Mesenchymal stem cell (in vitro differentiated cells and primary cell): ENCODE measurements around the gene UHMK1.

Experiments used
- DNase-seq: peaks from one replicate; pipeline ENCODE4 v3.0.0-alpha.2; 2013
- H2AFZ ChIP-seq: one replicate; pipeline ENCODE4 v1.6.1; 2013; ENCODE audit warnings: low read depth, mild to moderate bottlenecking, control low read depth, inconsistent platforms, low read length, moderate library complexity
- H2AK5ac ChIP-seq: 2 replicates; pipeline ENCODE4 v1.6.1; 2013; ENCODE audit warnings: low read length, moderate library complexity, mild to moderate bottlenecking, inconsistent platforms; ENCODE audit not compliant: severe bottlenecking
- H2BK120ac ChIP-seq: one replicate; pipeline ENCODE4 v1.6.1; 2013; ENCODE audit warnings: low read depth, mild to moderate bottlenecking, inconsistent platforms, low read length, moderate library complexity
- H2BK12ac ChIP-seq, 2 experiments: one replicate each; pipeline ENCODE4 v1.6.1; 2013; ENCODE audit warnings: inconsistent platforms in 2 of 2, low read length in 2 of 2, mild to moderate bottlenecking in 2 of 2, moderate library complexity in 2 of 2, control low read depth in 1 of 2
- H2BK15ac ChIP-seq: one replicate; pipeline ENCODE4 v1.6.1; 2013; ENCODE audit warnings: mild to moderate bottlenecking, low read depth, inconsistent platforms; ENCODE audit not compliant: poor library complexity, severe bottlenecking
- H2BK5ac ChIP-seq: 2 replicates; pipeline ENCODE4 v1.6.1; 2013; ENCODE audit warnings: low read depth, mild to moderate bottlenecking, low read length, control low read depth, inconsistent platforms; ENCODE audit not compliant: poor library complexity, severe bottlenecking
- H3K14ac ChIP-seq, 2 experiments: one replicate each; pipeline ENCODE4 v1.6.1; 2013; ENCODE audit warnings: inconsistent platforms in 2 of 2, low read length in 2 of 2, control low read depth in 1 of 2, mild to moderate bottlenecking in 1 of 2, moderate library complexity in 1 of 2
- H3K18ac ChIP-seq, 2 experiments: one replicate each; pipeline ENCODE4 v1.6.1; 2013; ENCODE audit warnings: inconsistent platforms in 2 of 2, low read length in 2 of 2, control low read depth in 1 of 2, low read depth in 1 of 2, mild to moderate bottlenecking in 1 of 2
- H3K23ac ChIP-seq, 2 experiments: one replicate each; pipeline ENCODE4 v1.6.1; 2013; ENCODE audit warnings: inconsistent platforms in 2 of 2, low read length in 2 of 2, mild to moderate bottlenecking in 2 of 2, moderate library complexity in 2 of 2, control low read depth in 1 of 2
- H3K27ac ChIP-seq: 2 replicates; pipeline ENCODE4 v1.5.1; 2013; ENCODE audit warnings: mild to moderate bottlenecking, moderate library complexity, low read length, control low read depth, inconsistent platforms; ENCODE audit not compliant: poor library complexity, severe bottlenecking
- H3K27me3 ChIP-seq, 2 experiments: 2 replicates each; pipeline versions ENCODE4 v1.6.1 to v1.7.0; 2013; ENCODE audit warnings: low read length in 2 of 2, mild to moderate bottlenecking in 2 of 2, moderate library complexity in 2 of 2, control low read depth in 1 of 2, inconsistent platforms in 1 of 2; ENCODE audit not compliant: control insufficient read depth in 1 of 2, insufficient read depth in 1 of 2
- H3K36me3 ChIP-seq, 2 experiments: 2 replicates each; pipeline versions ENCODE4 v1.6.1 to v1.7.0; 2013; ENCODE audit warnings: low read length in 2 of 2, control low read depth in 1 of 2, inconsistent platforms in 1 of 2, low read depth in 1 of 2, mild to moderate bottlenecking in 1 of 2; ENCODE audit not compliant: insufficient read depth in 2 of 2, control insufficient read depth in 1 of 2
- H3K4ac ChIP-seq, 2 experiments: one replicate each; pipeline ENCODE4 v1.6.1; 2013; ENCODE audit warnings: inconsistent platforms in 2 of 2, low read length in 2 of 2, mild to moderate bottlenecking in 2 of 2, moderate library complexity in 2 of 2, control low read depth in 1 of 2, low read depth in 1 of 2
- H3K4me1 ChIP-seq: 2 replicates; pipeline ENCODE4 v1.6.1; 2013; ENCODE audit warnings: low read depth, low read length, control low read depth; ENCODE audit not compliant: control insufficient read depth, insufficient read depth
- H3K4me2 ChIP-seq: 2 replicates; pipeline ENCODE4 v1.6.1; 2013; ENCODE audit warnings: low read length, mild to moderate bottlenecking, inconsistent platforms; ENCODE audit not compliant: poor library complexity, severe bottlenecking
- H3K4me3 ChIP-seq, 2 experiments: 2 replicates each; pipeline versions ENCODE4 v1.5.1 to v1.7.0; 2013; ENCODE audit warnings: low read length in 2 of 2, mild to moderate bottlenecking in 2 of 2, control low read depth in 1 of 2, low read depth in 1 of 2; ENCODE audit not compliant: insufficient read depth in 1 of 2
- H3K79me1 ChIP-seq: replicated peaks from 2 replicates; pipeline ENCODE4 v1.6.1; 2013; ENCODE audit warnings: mild to moderate bottlenecking, control low read depth, low read length, inconsistent platforms; ENCODE audit not compliant: poor library complexity, severe bottlenecking
- H3K9ac ChIP-seq: 2 replicates; pipeline ENCODE4 v1.7.0; 2013; ENCODE audit warnings: mild to moderate bottlenecking, low read length, moderate library complexity
- H3K9me3 ChIP-seq: 2 replicates; pipeline ENCODE4 v1.7.0; 2013; ENCODE audit warnings: mild to moderate bottlenecking, low read length; ENCODE audit not compliant: control insufficient read depth
- H4K8ac ChIP-seq: one replicate; pipeline ENCODE4 v1.6.1; 2013; ENCODE audit warnings: inconsistent platforms, mild to moderate bottlenecking, low read length, moderate library complexity
- H4K91ac ChIP-seq: one replicate; pipeline ENCODE4 v1.6.1; 2013; ENCODE audit warnings: mild to moderate bottlenecking, low read length, inconsistent platforms
- WGBS: methylation state at CpG from one replicate; pipeline ENCODE4 v1.1.7; 2013; ENCODE audit warnings: mixed read lengths; 5-methylcytosine and 5-hydroxymethylcytosine counted together

The UHMK1 gene

GRCh38 chr1:162557536-162557935 is 59.9 kb downstream of the UHMK1 start:
- H3K79me1 ChIP-seq = no peaks in the 10 kb centered on the region

GRCh38 chr1:162560303-162561036 is 62.9 kb downstream of the UHMK1 start:
- Histone ChIP-seq H3K23ac (no peak overlapping the region), H3K27ac (peak overlapping the region; percentile 50), H3K4me2 (peak overlapping the region; percentile 69), H3K4me1 (peaks cover 5% of the 10 kb centered on the region), H3K4me3 (peak overlapping the region; percentile 64 to 79), H4K8ac (peak overlapping the region; percentile 96), H3K9ac (peak overlapping the region; percentile 98), H3K36me3 (no peaks in the 10 kb centered on the region), H2BK12ac (no peak overlapping the region), H2AFZ (peak overlapping the region; percentile 54), H2BK120ac (no peak overlapping the region), H3K27me3 (no peaks in the 10 kb centered on the region), H4K91ac (no peak overlapping the region), H3K14ac (no peak overlapping the region), H2BK5ac (no peak overlapping the region), H3K9me3 (no peaks in the 10 kb centered on the region), H3K4ac (no peak overlapping the region), H2BK15ac (no peak overlapping the region), H3K79me1 (peaks cover 2% of the 10 kb centered on the region), H3K18ac (peak overlapping the region; percentile 66 to 95), H2AK5ac (no peak overlapping the region)
- 60% methylated on average over 6 of the region's 9 CpGs for WGBS
- DNase-seq = peak; percentile 32

More at GRCh38 chr1:162557536-162557935, 59.9 kb downstream of the UHMK1 start:
- no peak overlapping the region for H2BK15ac ChIP-seq
- no peak overlapping the region for H2AFZ ChIP-seq
- no peak overlapping the region for H3K9ac ChIP-seq
- H3K27me3 ChIP-seq = no peaks in the 10 kb centered on the region
- H2BK120ac ChIP-seq = no peak overlapping the region
- H2BK12ac ChIP-seq = no peak overlapping the region
- no peak overlapping the region for H3K18ac ChIP-seq
- no peak overlapping the region for H4K91ac ChIP-seq
- no peak overlapping the region for H3K4me3 ChIP-seq
- 93% methylated on average over 3 of the region's 3 CpGs for WGBS
- no peak for DNase-seq
- no peak overlapping the region for H2BK5ac ChIP-seq
- H3K23ac ChIP-seq = no peak overlapping the region
- no peak overlapping the region for H3K14ac ChIP-seq
- peaks cover 5% of the 10 kb centered on the region for H3K4me1 ChIP-seq
- H3K4me2 ChIP-seq = no peak overlapping the region
- H3K27ac ChIP-seq = no peak overlapping the region
- no peak overlapping the region for H3K4ac ChIP-seq
- no peak overlapping the region for H4K8ac ChIP-seq
- no peaks in the 10 kb centered on the region for H3K9me3 ChIP-seq
- no peaks in the 10 kb centered on the region for H3K36me3 ChIP-seq
- no peak overlapping the region for H2AK5ac ChIP-seq

GRCh38 chr1:162561037-162561615 is 63.5 kb downstream of the UHMK1 start:
- H3K14ac ChIP-seq = peak overlapping the region in 1 of 2 experiments; percentile 26
- H3K27me3 ChIP-seq = no peaks in the 10 kb centered on the region
- H4K91ac ChIP-seq = no peak overlapping the region
- H3K18ac ChIP-seq = peak overlapping the region; percentile 66 to 95
- no peak overlapping the region for H2BK120ac ChIP-seq
- peak overlapping the region; percentile 51 to 69 for H2BK12ac ChIP-seq
- H3K9me3 ChIP-seq = no peaks in the 10 kb centered on the region
- H3K4me1 ChIP-seq = peaks cover 5% of the 10 kb centered on the region
- peak overlapping the region; percentile 11 for H2BK5ac ChIP-seq
- no peak overlapping the region for H2AK5ac ChIP-seq
- H3K9ac ChIP-seq = peak overlapping the region; percentile 98
- peak; percentile 97 for DNase-seq
- peaks cover 5% of the 10 kb centered on the region for H3K79me1 ChIP-seq
- H3K4me2 ChIP-seq = peak overlapping the region; percentile 69
- peak overlapping the region; percentile 79 to 95 for H3K4me3 ChIP-seq
- peak overlapping the region; percentile 50 for H3K27ac ChIP-seq
- H2AFZ ChIP-seq = peak overlapping the region; percentile 54
- H3K36me3 ChIP-seq = peaks cover 0 to 3% of the 10 kb centered on the region in 2 experiments
- peak overlapping the region; percentile 96 for H4K8ac ChIP-seq
- H2BK15ac ChIP-seq = peak overlapping the region; percentile 82
- no peak overlapping the region for H3K23ac ChIP-seq
- peak overlapping the region in 1 of 2 experiments; percentile 47 for H3K4ac ChIP-seq
- WGBS = 2% methylated on average over 49 of the region's 53 CpGs
